Testis (tissue), 3 donors: Measurements from ENCODE around the gene CHST3. TPM values are rescaled to one million over a fixed set of nuclear protein-coding genes. Genes with fewer than 3 reads are reported as not detected.

Experiments used
- DNase-seq: peaks from one replicate; pipeline ENCODE4 v3.0.0-alpha.2; 2019
- H3K27ac ChIP-seq, 2 donors: fragments of 200-600 bp; sonication (generic); one replicate each; pipeline ENCODE4 v1.5.1; 2019
- H3K27me3 ChIP-seq: fragments of 200-600 bp; sonication (generic); one replicate; pipeline ENCODE4 v1.5.1; 2019
- H3K36me3 ChIP-seq: fragments of 200-600 bp; sonication (generic); one replicate; pipeline ENCODE4 v1.5.1; 2017; ENCODE audit warnings: low read depth; ENCODE audit errors: missing control alignments
- H3K4me1 ChIP-seq: fragments of 200-600 bp; sonication (generic); one replicate; pipeline ENCODE4 v1.5.1; 2019
- H3K4me3 ChIP-seq, 2 donors: fragments of 200-600 bp; sonication (generic); one replicate each; pipeline ENCODE4 v1.5.1; 2017 to 2019
- H3K9me3 ChIP-seq: fragments of 200-600 bp; sonication (generic); one replicate; pipeline ENCODE4 v1.5.1; 2017
- CTCF ChIP-seq, 3 experiments: fragments of 450-650 bp in 2 of 3; fragments of 200-600 bp in 1 of 3; sonication (generic) in 1 of 3; IDR thresholded peaks; one replicate each; pipeline ENCODE4 v1.5.1; 2016 to 2019; ENCODE audit warnings: antibody characterized with exemption in 3 of 3, mild to moderate bottlenecking in 2 of 3, moderate library complexity in 1 of 3
- POLR2A ChIP-seq: fragments of 450-650 bp; IDR thresholded peaks from one replicate; pipeline ENCODE4 v1.6.1; 2017; ENCODE audit warnings: antibody characterized with exemption, mild to moderate bottlenecking, moderate library complexity
- WGBS, 2 donors: methylation state at CpG; one replicate each; pipeline ENCODE4 v1.1.5; 2018; 5-methylcytosine and 5-hydroxymethylcytosine counted together
- intact Hi-C: fragments of 100-400 bp; cut with DNase I; formaldehyde crosslinking; loops from one replicate; pipeline ENCODE4 v1.15.1; 2023; ENCODE audit warnings: low total_unique reads
- polyA plus RNA-seq: library from polyadenylated mRNA; stranded (reverse); fragments of 350-450 nt; fragmentation: Illumina TruSeq; extraction: RNeasy Lipid Tissue Mini Kit (QIAGEN cat#74804); gene quantifications from one replicate; pipeline ENCODE4 v1.2.3, GENCODE V29; 2014; ENCODE audit warnings: low read depth, low replicate concordance; ENCODE audit not compliant: insufficient read depth
- total RNA-seq, 2 donors: library from RNA; depleted of rRNA; stranded (reverse); fragments of >200 nt; gene quantifications; one replicate each; pipeline ENCODE4 v1.2.3, GENCODE V29; 2016

Gene CHST3
- total and polyA plus RNA-seq, 3 donors from 2014 or later = 55.3 to 218 (median 107) TPM

DNA sequence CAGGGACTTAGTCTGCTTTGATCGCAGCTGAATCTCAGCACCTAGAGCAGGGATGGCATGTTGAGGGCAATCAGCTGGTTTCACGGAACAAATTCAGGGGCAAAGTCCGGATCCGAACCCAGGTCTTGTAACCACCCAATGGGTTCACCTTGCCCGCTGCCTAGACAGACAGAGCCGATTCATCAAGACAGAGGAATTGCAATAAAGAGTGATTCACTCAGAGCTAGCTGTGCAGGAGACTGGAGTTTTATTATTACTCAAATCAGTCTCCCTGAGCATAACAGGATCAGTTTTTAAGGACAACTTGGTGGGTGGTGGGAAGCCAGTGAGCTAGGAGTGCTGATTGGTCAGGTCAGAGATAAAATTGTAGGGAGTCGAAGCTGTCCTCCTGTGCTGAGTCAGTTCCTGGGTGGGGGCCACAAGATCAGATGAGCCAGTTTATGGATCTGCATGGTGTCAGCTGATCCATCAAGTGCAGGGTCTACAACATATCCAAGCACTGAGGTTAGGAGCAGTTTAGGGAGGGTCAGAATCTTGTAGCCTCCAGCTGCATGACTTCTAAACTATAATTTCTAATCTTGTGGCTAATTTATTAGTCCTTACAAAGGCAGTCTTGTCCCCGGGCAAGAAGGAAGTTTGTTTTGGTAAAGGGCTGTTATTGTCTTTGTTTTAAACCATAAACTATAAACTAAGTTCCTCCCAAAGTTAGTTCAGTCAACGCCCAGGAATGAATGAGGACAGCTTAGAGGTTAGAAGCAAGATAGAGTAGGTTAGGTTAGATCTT lies 43.5 kb upstream of the CHST3 start:
- Histone ChIP-seq H3K27ac (no peak overlapping the region), H3K36me3 (no peaks in the 10 kb centered on the region), H3K4me3 (no peak overlapping the region), H3K27me3 (no peaks in the 10 kb centered on the region), H3K4me1 (peaks cover 22% of the 10 kb centered on the region), H3K9me3 (no peaks in the 10 kb centered on the region)
- intact Hi-C loops = no loop called here
- TF ChIP-seq POLR2A (no peak), CTCF (IDR thresholded peaks at IDR 0.05) (no peak)
- 49 to 64% methylated on average over 5 to 9 of the region's 9 CpGs for WGBS, 2 donors
- no peak for DNase-seq

DNA sequence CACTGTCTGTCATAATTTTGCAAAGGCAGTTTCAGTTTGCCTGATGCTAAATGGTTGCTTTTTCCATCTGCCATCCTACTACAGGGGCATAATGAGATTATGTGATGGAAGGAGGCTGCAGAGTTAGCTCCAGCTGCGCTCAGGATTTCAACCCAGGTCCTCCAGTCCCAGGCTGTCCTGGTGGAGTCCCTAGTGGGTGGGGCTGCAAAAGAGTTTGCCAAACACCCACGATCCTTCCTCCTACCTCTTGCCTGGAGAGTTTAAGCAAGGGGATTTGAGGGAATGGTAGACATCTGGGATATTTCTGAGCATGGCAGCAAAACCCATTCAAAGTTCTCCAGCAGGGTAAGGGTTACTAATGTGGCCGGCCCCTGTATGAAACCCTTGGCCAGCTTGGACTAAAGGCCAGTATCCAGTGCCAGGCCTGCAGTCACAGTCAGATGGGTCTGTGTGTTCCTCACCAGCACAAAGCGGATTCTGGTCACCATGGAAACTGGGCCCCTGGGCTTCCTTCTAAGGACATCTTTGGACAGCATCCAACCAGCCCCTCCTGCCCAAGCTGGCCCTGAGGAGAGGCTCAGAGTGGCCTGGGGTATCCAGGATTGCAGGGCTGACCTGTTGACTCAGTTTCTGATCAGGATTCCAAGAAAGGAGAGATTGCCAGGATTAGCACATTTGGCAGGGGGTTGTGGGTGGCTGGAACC lies 42.7 kb upstream of the CHST3 start:
- Histone ChIP-seq H3K27me3 (no peaks in the 10 kb centered on the region), H3K4me1 (peaks cover 22% of the 10 kb centered on the region), H3K27ac (peak overlapping the region in 1 of 2 donors; percentile 19), H3K36me3 (no peaks in the 10 kb centered on the region), H3K9me3 (no peaks in the 10 kb centered on the region), H3K4me3 (no peak overlapping the region)
- TF ChIP-seq POLR2A (no peak), CTCF (IDR thresholded peaks at IDR 0.05) (no peak)
- peak; percentile 68 for DNase-seq
- intact Hi-C loops = no loop called here
- 45 to 56% methylated on average over 4 of the region's 4 CpGs for WGBS, 2 donors

- Histone ChIP-seq H3K27me3 (no peaks in the 10 kb centered on the region), H3K4me1 (peaks cover 22% of the 10 kb centered on the region), H3K9me3 (no peaks in the 10 kb centered on the region), H3K4me3 (no peak overlapping the region), H3K27ac (no peak overlapping the region), H3K36me3 (no peaks in the 10 kb centered on the region)
- no peak for TF ChIP-seq POLR2A
- no peak for TF ChIP-seq CTCF (IDR thresholded peaks at IDR 0.05)
- DNase-seq = no peak
- 63 to 65% methylated on average over 5 to 7 of the region's 7 CpGs for WGBS, 2 donors
- intact Hi-C loops = no loop called here
Observed at GRCh38 chr10:71923138-71923692, 41.0 kb upstream of the CHST3 start.

DNA sequence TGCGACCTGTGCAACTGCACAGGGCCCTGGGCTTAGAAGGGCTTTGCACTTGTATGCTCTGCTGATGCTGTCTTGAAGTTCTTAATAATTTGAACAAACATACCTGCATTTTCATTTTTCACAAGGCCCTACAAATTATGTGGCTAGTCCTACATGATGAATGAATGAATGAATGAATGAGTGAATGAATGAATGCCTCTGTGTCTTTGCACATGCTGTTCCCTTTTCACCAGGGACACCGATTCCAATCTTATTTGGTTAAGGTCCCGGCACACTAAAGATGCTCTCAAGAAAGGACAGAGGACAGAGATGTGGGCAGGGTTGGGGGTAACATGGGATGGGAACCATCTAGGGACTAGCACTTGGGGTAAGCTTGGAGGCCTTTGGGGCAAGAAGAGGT lies 39.4 kb upstream of the CHST3 start:
- H3K4me3 ChIP-seq = no peak overlapping the region
- no peaks in the 10 kb centered on the region for H3K36me3 ChIP-seq
- WGBS, 2 donors = 92 to 97% methylated on average over 3 of the region's 3 CpGs
- DNase-seq = no peak
- no peak for TF ChIP-seq POLR2A
- no peak for TF ChIP-seq CTCF (IDR thresholded peaks at IDR 0.05)
- intact Hi-C loops = no loop called here
- peaks cover 22% of the 10 kb centered on the region for H3K4me1 ChIP-seq
- H3K27me3 ChIP-seq = no peaks in the 10 kb centered on the region
- H3K9me3 ChIP-seq = no peaks in the 10 kb centered on the region
- H3K27ac ChIP-seq = no peak overlapping the region
